HepG2 (cell line): ENCODE data around the gene LPIN3. TPM values are rescaled to one million over a fixed set of nuclear protein-coding genes. Genes with fewer than 3 reads are reported as not detected.

ENCODE experiments used
- HMG20A ChIP-seq: IDR thresholded peaks from 2 replicates; pipeline ENCODE4 v1.6.1; 2016; ENCODE audit warnings: borderline replicate concordance
- HOXD1 ChIP-seq: sonication (generic); formaldehyde crosslinking; IDR thresholded peaks from 2 replicates; pipeline ENCODE4 v1.5.0; 2020; ENCODE audit warnings: missing genetic modification reagents
- KLF16 ChIP-seq, 2 experiments: sonication (generic) in 1 of 2; formaldehyde crosslinking in 1 of 2; IDR thresholded peaks; 2 replicates each; pipeline versions ENCODE4 v1.6.1 to v1.8.0; 2016 to 2023; ENCODE audit warnings: missing genetic modification reagents in 2 of 2, missing compliant biosample characterization in 1 of 2
- RARG ChIP-seq: sonication (generic); formaldehyde crosslinking; IDR thresholded peaks from 2 replicates; pipeline ENCODE4 v1.4.0; 2020; ENCODE audit warnings: low read depth, mild to moderate bottlenecking, missing genetic modification reagents
- TBX2 ChIP-seq: sonication (generic); formaldehyde crosslinking; IDR thresholded peaks from 2 replicates; pipeline ENCODE4 v1.5.0; 2020; ENCODE audit warnings: missing genetic modification reagents, mild to moderate bottlenecking, borderline replicate concordance
- ZBTB8A ChIP-seq: sonication (generic); formaldehyde crosslinking; IDR thresholded peaks from 2 replicates; pipeline ENCODE4 v1.4.0; 2020; ENCODE audit warnings: mild to moderate bottlenecking, low read depth, missing genetic modification reagents, borderline replicate concordance
- polyA plus RNA-seq, 8 experiments: library from polyadenylated mRNA; depleted of rRNA in 3 of 8; stranded (reverse) in 7 of 8; unstranded in 1 of 8; fragments of >200 nt; fragmentation: Illumina TruSeq in 4 of 8; extraction: Trizol in 4 of 8; gene quantifications; 2 replicates each; pipeline versions ENCODE4 v1.2.1 to v1.2.3, GENCODE V29; 2011 to 2016; ENCODE audit warnings: low read depth in 4 of 8, missing spikeins in 1 of 8, mixed read lengths in 1 of 8; ENCODE audit not compliant: insufficient read depth in 1 of 8
- total RNA-seq, 5 experiments: library from RNA; depleted of rRNA; stranded (reverse); fragments of >200 nt; fragmentation: Illumina TruSeq; extraction: Trizol; gene quantifications; 2 replicates each; pipeline ENCODE4 v1.2.3, GENCODE V29; 2016; ENCODE audit warnings: low read depth in 1 of 5
- TF ChIP-seq, protein P1 (sequence below): sonication (generic); formaldehyde crosslinking; IDR thresholded peaks from 2 replicates; pipeline ENCODE4 v1.5.0; 2020; ENCODE audit warnings: mild to moderate bottlenecking, missing genetic modification reagents, moderate library complexity
- TF ChIP-seq, protein P2 (sequence below): sonication (generic); formaldehyde crosslinking; IDR thresholded peaks from 2 replicates; pipeline ENCODE4 v1.4.0; 2020; ENCODE audit warnings: mild to moderate bottlenecking, low read depth, missing genetic modification reagents
- TF ChIP-seq, protein P3 (sequence below): sonication (generic); formaldehyde crosslinking; IDR thresholded peaks from 2 replicates; pipeline ENCODE4 v1.4.0; 2020; ENCODE audit warnings: mild to moderate bottlenecking, missing genetic modification reagents
- TF ChIP-seq, protein P4 (sequence below), 2 experiments: sonication (generic) in 1 of 2; formaldehyde crosslinking in 1 of 2; IDR thresholded peaks; 2 replicates each; pipeline versions ENCODE4 v1.6.1 to v1.9.0; 2014 to 2022; ENCODE audit warnings: antibody characterized with exemption in 1 of 2, borderline replicate concordance in 1 of 2, inconsistent platforms in 1 of 2, low read depth in 1 of 2, missing genetic modification reagents in 1 of 2
- TF ChIP-seq, protein P5 (sequence below): sonication (generic); formaldehyde crosslinking; IDR thresholded peaks from 2 replicates; pipeline ENCODE4 v1.4.0; 2020; ENCODE audit warnings: missing genetic modification reagents
- TF ChIP-seq, protein P6 (sequence below): sonication (generic); formaldehyde crosslinking; IDR thresholded peaks from 2 replicates; pipeline ENCODE4 v1.4.0; 2020; ENCODE audit warnings: mild to moderate bottlenecking, missing genetic modification reagents

LPIN3 gene
- total and polyA plus RNA-seq, 2 of the 13 experiments (the other 11 are each of a cell fraction or from before 2014, with no cell fraction given): 14.2 to 28.6 TPM

DNA sequence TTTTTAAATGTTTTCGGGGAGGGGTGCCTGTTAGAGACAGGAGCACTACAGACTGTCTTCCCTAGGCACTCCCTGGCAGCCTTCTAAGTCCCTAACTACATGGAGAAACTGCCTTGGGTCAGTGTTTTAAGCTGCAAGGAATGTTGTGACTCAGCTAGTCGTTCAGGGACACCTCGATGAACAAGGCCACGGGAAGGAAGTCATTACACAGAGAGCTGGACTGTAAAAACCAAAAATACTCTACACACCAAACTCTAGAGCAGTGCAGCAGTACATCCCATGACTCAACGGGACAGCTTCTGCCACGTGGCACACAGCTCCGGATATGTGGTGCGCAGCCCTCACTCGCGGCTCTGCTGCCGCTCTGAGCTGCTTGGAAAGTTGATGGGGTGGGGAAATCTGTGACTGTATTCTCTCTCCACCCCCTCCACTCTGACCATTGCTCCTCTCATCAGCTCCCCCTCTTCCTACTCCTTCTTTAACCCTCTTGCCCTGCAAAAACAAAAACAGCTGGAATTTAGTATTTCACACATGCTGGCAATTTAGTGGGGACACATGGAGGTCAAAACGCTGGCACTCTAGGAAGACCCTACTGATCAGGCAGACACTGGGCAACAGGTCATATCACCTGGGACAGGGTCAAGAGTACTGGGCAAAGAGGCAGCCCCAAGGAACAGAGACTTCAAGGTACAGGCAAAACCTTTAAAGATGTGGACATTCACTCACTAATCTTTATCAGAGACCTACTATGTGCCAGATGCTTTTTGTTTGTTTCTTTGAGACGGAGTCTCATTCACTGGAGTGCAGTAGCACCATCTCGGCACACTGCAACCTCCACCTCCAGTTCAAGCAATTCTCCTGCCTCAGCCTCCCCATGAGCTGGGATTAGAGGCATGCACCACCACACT is 10.9 kb upstream of the LPIN3 start (continued):
- peak; percentile 53; the same call in 1 of the 2 replicates for TF ChIP-seq HMG20A (CRISPR knock-in tag)
- TF ChIP-seq, protein P1, sequence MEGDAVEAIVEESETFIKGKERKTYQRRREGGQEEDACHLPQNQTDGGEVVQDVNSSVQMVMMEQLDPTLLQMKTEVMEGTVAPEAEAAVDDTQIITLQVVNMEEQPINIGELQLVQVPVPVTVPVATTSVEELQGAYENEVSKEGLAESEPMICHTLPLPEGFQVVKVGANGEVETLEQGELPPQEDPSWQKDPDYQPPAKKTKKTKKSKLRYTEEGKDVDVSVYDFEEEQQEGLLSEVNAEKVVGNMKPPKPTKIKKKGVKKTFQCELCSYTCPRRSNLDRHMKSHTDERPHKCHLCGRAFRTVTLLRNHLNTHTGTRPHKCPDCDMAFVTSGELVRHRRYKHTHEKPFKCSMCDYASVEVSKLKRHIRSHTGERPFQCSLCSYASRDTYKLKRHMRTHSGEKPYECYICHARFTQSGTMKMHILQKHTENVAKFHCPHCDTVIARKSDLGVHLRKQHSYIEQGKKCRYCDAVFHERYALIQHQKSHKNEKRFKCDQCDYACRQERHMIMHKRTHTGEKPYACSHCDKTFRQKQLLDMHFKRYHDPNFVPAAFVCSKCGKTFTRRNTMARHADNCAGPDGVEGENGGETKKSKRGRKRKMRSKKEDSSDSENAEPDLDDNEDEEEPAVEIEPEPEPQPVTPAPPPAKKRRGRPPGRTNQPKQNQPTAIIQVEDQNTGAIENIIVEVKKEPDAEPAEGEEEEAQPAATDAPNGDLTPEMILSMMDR: 0 out of 2 replicates have a peak, but pooled peaks have one; percentile 8
- no peak for TF ChIP-seq ZBTB8A (CRISPR knock-in tag)
- TF ChIP-seq, protein P2, sequence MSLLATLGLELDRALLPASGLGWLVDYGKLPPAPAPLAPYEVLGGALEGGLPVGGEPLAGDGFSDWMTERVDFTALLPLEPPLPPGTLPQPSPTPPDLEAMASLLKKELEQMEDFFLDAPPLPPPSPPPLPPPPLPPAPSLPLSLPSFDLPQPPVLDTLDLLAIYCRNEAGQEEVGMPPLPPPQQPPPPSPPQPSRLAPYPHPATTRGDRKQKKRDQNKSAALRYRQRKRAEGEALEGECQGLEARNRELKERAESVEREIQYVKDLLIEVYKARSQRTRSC (CRISPR knock-in tag): peak; percentile 90
- TF ChIP-seq, protein P3, sequence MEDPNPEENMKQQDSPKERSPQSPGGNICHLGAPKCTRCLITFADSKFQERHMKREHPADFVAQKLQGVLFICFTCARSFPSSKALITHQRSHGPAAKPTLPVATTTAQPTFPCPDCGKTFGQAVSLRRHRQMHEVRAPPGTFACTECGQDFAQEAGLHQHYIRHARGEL (CRISPR knock-in tag): no peak
- TF ChIP-seq RARG (CRISPR knock-in tag): no peak
- TF ChIP-seq, protein P4, sequence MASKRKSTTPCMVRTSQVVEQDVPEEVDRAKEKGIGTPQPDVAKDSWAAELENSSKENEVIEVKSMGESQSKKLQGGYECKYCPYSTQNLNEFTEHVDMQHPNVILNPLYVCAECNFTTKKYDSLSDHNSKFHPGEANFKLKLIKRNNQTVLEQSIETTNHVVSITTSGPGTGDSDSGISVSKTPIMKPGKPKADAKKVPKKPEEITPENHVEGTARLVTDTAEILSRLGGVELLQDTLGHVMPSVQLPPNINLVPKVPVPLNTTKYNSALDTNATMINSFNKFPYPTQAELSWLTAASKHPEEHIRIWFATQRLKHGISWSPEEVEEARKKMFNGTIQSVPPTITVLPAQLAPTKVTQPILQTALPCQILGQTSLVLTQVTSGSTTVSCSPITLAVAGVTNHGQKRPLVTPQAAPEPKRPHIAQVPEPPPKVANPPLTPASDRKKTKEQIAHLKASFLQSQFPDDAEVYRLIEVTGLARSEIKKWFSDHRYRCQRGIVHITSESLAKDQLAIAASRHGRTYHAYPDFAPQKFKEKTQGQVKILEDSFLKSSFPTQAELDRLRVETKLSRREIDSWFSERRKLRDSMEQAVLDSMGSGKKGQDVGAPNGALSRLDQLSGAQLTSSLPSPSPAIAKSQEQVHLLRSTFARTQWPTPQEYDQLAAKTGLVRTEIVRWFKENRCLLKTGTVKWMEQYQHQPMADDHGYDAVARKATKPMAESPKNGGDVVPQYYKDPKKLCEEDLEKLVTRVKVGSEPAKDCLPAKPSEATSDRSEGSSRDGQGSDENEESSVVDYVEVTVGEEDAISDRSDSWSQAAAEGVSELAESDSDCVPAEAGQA (IDR thresholded peaks at IDR 0.05; ENCODE audit: low read depth): peak; percentile 24
- TF ChIP-seq, protein P4 (CRISPR knock-in tag; IDR thresholded peaks at IDR 0.05; ENCODE audit: borderline replicate concordance): no peak
- no peak for TF ChIP-seq HOXD1
- TF ChIP-seq, protein P5, sequence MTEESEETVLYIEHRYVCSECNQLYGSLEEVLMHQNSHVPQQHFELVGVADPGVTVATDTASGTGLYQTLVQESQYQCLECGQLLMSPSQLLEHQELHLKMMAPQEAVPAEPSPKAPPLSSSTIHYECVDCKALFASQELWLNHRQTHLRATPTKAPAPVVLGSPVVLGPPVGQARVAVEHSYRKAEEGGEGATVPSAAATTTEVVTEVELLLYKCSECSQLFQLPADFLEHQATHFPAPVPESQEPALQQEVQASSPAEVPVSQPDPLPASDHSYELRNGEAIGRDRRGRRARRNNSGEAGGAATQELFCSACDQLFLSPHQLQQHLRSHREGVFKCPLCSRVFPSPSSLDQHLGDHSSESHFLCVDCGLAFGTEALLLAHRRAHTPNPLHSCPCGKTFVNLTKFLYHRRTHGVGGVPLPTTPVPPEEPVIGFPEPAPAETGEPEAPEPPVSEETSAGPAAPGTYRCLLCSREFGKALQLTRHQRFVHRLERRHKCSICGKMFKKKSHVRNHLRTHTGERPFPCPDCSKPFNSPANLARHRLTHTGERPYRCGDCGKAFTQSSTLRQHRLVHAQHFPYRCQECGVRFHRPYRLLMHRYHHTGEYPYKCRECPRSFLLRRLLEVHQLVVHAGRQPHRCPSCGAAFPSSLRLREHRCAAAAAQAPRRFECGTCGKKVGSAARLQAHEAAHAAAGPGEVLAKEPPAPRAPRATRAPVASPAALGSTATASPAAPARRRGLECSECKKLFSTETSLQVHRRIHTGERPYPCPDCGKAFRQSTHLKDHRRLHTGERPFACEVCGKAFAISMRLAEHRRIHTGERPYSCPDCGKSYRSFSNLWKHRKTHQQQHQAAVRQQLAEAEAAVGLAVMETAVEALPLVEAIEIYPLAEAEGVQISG (CRISPR knock-in tag): peak; percentile 67
- TF ChIP-seq, protein P6, sequence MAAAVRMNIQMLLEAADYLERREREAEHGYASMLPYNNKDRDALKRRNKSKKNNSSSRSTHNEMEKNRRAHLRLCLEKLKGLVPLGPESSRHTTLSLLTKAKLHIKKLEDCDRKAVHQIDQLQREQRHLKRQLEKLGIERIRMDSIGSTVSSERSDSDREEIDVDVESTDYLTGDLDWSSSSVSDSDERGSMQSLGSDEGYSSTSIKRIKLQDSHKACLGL: 0 out of 2 replicates have a peak, but pooled peaks have one; percentile 38
- peak in 1 of 2 experiments; percentile 82; a peak in 1 of 4 replicates for TF ChIP-seq KLF16 (CRISPR knock-in tag; IDR thresholded peaks at IDR 0.05)
- peak; percentile 50; the same call in 1 of the 2 replicates for TF ChIP-seq TBX2 (CRISPR knock-in tag)
